NT2/D1 (cell line): ENCODE results near the gene BIRC6.

Source experiments
- SUZ12 ChIP-seq: IDR thresholded peaks from 2 replicates; pipeline ENCODE4 v1.6.1; 2011; ENCODE audit not compliant: insufficient read length, insufficient read depth; ENCODE audit errors: extremely low read depth
- YY1 ChIP-seq: IDR thresholded peaks from 2 replicates; pipeline ENCODE4 v1.6.1; 2011; ENCODE audit not compliant: insufficient read length, insufficient read depth

- no peak for TF ChIP-seq YY1
- TF ChIP-seq SUZ12 = no peak
These were observed 254.9 kb downstream of the BIRC6 start for GRCh38 chr2:32611771-32612170.
